GM12892 (cell line): Measurements from ENCODE around the gene CCR2.

Source experiments
- DNase-seq: peaks from one replicate; pipeline ENCODE4 v3.0.0; 2011; ENCODE audit not compliant: insufficient read length
- FAIRE-seq: peaks from 2 replicates; lab custom pipeline; 2011; peaks lifted over from hg19 to GRCh38; lab: Jason Lieb, UNC
- POLR2A ChIP-seq: IDR thresholded peaks from 2 replicates; pipeline ENCODE4 v1.6.1; 2011; ENCODE audit warnings: low read depth, low read length, control low read depth
- POLR2AphosphoS5 ChIP-seq: IDR thresholded peaks from 2 replicates; pipeline ENCODE4 v1.6.1; 2011; ENCODE audit warnings: low read depth, low read length, control low read depth
- TAF1 ChIP-seq: IDR thresholded peaks from 2 replicates; pipeline ENCODE4 v1.6.1; 2011; ENCODE audit warnings: low read depth, mild to moderate bottlenecking, control low read depth, low read length, borderline replicate concordance

The CCR2 gene

GRCh38 chr3:46409739-46410489, 56.0 kb downstream of the CCR2 start:
- DNase-seq (no peak), FAIRE-seq (no peak)
- TF ChIP-seq POLR2A: no peak
- no peak for TF ChIP-seq TAF1
- TF ChIP-seq POLR2AphosphoS5: no peak
